C1 segment of cervical spinal cord (tissue), 14 donors: ENCODE measurements around the gene PVR.
A peak's percentile ranks its signal among the peaks of the same experiment; 100 is the strongest.
"Not testable (repeated sequence)": the region's sequence is repeated elsewhere in the genome, so short reads cannot be mapped to it uniquely, and the experiment has no call there.

ENCODE experiments used
- DNase-seq, 14 donors: peaks; one replicate each; lab custom pipeline; 2025; lab: John Stamatoyannopoulos, UW

The PVR gene

GRCh38 chr19:44645407-44646048 lies 1.8 kb downstream of the PVR start:
- no peak for DNase-seq

DNA sequence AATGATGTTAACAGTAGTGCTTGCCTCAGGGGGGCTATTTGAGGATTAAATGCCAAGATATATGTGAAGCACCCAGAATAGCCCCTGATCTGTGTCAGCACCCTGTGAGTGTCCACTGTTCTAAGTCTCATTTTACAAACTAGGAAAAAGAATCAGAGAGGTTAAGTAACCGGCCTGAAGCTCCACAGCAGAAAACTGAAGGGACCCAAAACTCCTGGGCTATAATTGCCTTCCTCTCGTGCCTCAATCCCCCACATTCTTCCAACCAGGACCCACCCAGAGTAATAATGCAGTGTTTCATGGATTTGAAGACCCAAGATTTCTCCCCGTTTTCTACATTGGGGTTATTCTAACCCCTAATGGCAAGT lies 2.3 kb downstream of the PVR start:
- no peak for DNase-seq

DNA sequence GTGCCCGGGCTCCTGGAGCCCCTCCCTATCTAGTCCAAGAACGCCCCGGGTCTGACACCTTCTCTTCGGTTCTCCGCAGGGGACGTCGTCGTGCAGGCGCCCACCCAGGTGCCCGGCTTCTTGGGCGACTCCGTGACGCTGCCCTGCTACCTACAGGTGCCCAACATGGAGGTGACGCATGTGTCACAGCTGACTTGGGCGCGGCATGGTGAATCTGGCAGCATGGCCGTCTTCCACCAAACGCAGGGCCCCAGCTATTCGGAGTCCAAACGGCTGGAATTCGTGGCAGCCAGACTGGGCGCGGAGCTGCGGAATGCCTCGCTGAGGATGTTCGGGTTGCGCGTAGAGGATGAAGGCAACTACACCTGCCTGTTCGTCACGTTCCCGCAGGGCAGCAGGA lies 3.4 kb downstream of the PVR start:
- DNase-seq: no peak

- no peak for DNase-seq
These were observed 5.0 kb downstream of the PVR start for GRCh38 chr19:44648631-44649251.

GRCh38 chr19:44649578-44650145 lies 6.0 kb downstream of the PVR start:
- no peak for DNase-seq

- DNase-seq: no peak
These were observed 9.6 kb downstream of the PVR start for GRCh38 chr19:44653343-44653742.

DNA sequence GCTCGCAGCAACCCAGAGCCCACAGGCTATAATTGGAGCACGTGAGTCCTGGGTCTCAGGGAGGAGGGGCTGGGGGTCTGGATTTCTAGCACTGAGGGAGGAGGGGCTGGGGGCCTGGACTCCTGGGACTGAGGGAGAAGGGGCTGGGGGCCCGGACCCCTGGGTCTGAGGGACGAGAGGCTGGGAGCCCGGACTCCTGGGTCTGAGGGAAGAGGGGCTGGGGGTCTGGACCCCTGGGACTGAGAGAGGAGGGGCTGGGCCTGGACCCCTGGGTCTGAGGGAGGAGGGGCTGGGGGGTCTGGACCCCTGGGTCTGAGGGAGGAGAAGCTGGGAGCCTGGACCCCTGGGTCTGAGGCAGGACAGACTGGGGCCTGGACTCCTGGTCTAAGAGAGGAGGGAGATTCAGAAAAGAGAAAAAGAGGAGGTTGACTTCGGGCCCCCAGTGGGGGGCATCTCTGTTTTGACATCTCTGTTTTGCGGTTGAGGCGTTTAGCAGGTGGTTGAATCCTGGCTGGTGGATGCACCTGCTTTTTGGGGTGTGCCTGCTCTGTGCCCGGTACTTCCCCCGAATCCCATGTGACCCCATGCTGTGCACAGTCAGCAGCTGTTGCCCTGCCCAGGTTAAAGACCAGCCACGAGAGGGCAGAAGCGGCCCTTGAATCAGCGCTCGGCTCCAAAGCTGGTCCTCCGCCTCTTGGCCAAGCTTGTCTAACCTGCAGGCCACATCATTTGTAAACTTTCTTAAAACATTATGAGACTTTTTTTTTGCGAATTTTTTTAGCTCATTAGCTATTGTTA lies 10.5 kb downstream of the PVR start:
- DNase-seq: peak in 7 of 14 donors; percentile 7 to 34 (median 17)

- DNase-seq: peak in 2 of 14 donors; percentile 9 to 25
These were observed 13.7 kb downstream of the PVR start for GRCh38 chr19:44657211-44657921.

DNA sequence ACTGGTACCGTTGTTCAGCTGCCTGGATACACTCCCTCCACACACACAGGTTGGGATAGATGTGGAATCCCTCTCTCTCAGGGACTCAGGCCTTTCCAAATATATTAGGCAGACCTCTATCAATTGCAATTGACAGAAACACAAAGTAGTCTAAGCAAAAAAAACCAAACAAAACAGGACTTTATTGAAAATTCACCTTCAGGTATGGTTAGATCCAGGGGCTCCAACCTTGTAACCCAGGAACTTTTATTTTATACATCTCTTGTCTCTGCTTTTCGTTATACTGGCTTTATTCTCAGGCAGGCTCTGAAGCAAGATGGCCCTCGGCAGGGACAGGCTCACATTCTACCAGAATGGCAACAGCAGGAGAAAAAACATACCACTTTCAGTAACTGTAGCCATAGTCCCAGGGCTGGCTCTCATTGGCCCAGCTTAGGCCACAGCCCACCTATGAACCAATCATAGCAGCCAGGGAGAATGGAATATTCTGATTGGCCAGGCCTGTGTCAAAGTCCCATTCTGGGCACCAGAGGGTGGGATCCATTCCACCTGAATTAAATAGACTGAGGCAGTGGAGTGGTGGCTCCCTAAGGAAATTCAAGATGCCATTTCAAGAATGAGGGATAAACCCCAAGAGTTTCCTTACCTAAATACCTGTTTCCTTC lies 14.5 kb downstream of the PVR start:
- DNase-seq: no peak

DNA sequence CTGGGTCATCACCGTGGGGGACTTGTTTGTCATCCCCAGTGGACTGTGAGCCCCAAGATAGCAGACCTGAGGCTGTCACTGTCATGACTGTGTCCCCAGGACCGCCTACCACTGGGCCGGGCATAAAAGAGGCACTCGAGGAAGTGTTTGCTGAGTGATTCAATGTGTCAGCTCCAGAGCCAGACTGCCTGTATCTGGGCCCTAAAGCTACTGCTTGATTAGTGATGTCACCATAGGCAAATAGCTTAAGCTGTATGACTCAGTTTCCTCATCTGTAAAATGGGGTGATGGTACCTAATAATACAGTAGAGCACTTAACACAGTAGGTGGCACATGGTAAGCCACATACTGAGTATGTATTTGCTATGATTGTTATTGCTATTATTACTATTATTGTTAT lies 16.4 kb downstream of the PVR start:
- DNase-seq: no peak

GRCh38 chr19:44661205-44661604 lies 17.5 kb downstream of the PVR start:
- DNase-seq: no peak

DNA sequence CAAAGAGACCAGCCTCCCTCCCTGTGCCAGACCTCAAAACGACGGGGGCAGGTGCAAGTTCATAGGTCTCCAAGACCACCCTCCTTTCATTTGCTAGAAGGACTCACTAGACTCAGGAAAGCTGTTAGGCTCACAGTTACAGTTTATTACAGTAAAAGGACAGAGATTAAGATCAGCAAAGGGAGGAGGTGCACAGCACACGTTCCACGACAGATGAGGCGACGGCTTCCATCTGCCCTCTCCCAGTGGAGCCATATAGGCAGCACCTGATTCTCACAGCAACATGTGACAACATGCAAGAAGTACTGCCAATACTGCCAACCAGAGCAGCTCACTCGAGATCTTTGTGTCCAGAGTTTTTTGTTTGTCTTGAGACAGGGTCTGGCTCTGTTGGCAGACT lies 18.2 kb downstream of the PVR start:
- DNase-seq: no peak

- no peak for DNase-seq
These were observed 19.1 kb downstream of the PVR start for GRCh38 chr19:44662691-44663385.

GRCh38 chr19:44663996-44664395 lies 20.3 kb downstream of the PVR start:
- DNase-seq: no peak

- no peak for DNase-seq
These were observed 21.3 kb downstream of the PVR start for GRCh38 chr19:44664976-44665375.

GRCh38 chr19:44666852-44667556 lies 23.3 kb downstream of the PVR start:
- DNase-seq: no peak

DNA sequence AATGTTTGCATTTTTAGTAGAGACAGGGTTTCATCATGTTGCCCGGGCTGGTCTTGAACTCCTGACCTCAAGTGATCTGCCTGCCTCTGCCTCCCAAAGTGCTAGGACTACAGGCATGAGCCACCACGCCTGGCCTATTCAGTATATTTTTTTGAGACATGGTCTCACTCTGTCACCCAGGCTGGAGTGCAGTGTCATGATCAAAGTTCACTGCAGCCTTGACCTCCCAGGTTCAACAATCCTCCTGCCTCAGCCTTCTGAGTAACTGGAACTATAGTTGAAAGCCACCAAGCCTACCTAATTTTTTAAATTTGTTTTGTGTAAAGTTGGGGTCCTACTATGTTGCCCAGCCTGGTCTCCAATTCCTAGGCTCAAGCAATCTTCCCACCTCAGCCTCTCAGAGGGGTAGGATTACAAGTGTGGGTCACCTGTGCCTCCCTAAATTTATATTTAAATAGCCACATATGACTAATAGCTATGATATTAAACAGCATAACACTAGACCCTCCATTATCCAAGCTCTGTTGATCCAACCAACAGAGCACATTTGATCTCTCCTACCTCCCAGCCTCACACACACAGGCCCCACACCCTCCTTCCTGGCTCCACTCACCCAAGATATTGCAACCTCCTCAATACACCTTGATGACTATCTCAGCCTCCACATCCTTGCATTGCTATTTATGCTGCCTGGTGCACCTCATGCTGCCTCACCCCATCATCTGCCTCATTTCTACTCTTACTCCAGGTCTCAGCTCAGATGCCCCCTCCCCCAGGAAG lies 25.5 kb downstream of the PVR start:
- DNase-seq: no peak

GRCh38 chr19:44670027-44670426 lies 26.3 kb downstream of the PVR start:
- DNase-seq: not testable (repeated sequence)

DNA sequence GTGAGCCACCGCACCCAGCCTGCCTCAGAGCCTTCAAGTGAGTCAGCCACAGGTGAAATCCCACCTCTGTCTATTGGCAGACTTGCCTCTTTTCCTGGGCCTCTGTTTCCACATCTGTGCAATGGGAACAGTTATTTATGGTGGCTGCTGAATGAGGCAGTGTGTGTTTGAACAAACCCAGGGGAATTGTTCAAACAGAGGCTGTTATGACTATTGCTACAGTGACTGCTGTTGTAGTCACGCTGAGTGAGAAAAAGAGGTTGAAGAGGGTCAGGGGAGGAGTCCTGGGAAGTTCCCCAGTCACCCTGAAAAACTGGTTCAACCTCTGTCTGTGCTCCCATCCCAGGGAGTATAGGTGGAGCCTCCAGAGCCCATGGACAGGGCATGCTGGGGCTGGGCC lies 27.7 kb downstream of the PVR start, which contains the start of gene CEACAM19:
TSS of gene CEACAM19 (plus strand) at position 83 of the 400 bp plus-strand sequence. CDS start 450 bp downstream, outside the sequence.
- DNase-seq: no peak
